ENCODE data around the gene ABCB9.

- TF ChIP-seq ESRRG (CRISPR knock-in tag; IDR thresholded peaks at IDR 0.05): no peak
- TF ChIP-seq BACH2 (CRISPR knock-in tag; IDR thresholded peaks at IDR 0.05; ENCODE audit: borderline replicate concordance): no peak
- no peak for TF ChIP-seq ZFP30 (CRISPR knock-in tag; IDR thresholded peaks at IDR 0.05)
- TF ChIP-seq ZNF565 (CRISPR knock-in tag; conservative IDR thresholded peaks at IDR 0.05; ENCODE audit: low read depth): no peak
- no peak for TF ChIP-seq ZC3H10 (CRISPR knock-in tag; IDR thresholded peaks at IDR 0.05)
- TF ChIP-seq TSHZ2 (CRISPR knock-in tag; IDR thresholded peaks at IDR 0.05): no peak
- no peak for TF ChIP-seq SNAI2 (CRISPR knock-in tag; IDR thresholded peaks at IDR 0.05)
- no peak for TF ChIP-seq PPARA (CRISPR knock-in tag; IDR thresholded peaks at IDR 0.05; ENCODE audit: borderline replicate concordance)
- TF ChIP-seq PATZ1 (CRISPR knock-in tag; IDR thresholded peaks at IDR 0.05; ENCODE audit: borderline replicate concordance): no peak
- TF ChIP-seq POU6F1 (CRISPR knock-in tag; IDR thresholded peaks at IDR 0.05; ENCODE audit: borderline replicate concordance, low read depth): no peak
- no peak for TF ChIP-seq OSR1 (CRISPR knock-in tag; IDR thresholded peaks at IDR 0.05)
- no peak for TF ChIP-seq CREB5 (CRISPR knock-in tag; IDR thresholded peaks at IDR 0.05; ENCODE audit: low read depth)
- no peak for TF ChIP-seq ISL1 (CRISPR knock-in tag; IDR thresholded peaks at IDR 0.05)
- no peak for TF ChIP-seq RARB (CRISPR knock-in tag; IDR thresholded peaks at IDR 0.05)
Observed at GRCh38 chr12:122978507-122978955, 12.3 kb upstream of the ABCB9 start.

Data from SK-N-SH treated with all-trans-retinoic acid at 6 μM for 48 hours (cell line).